RWPE1 (cell line): Measurements from ENCODE around the gene DARS1.
A peak's percentile ranks its signal among the peaks of the same experiment; 100 is the strongest.

ENCODE experiments used
- CTCF ChIA-PET: fragments of 350-600 bp; sonication (Branson Sonifier 250); formaldehyde crosslinking; extraction: SDS; loops from one replicate; lab custom pipeline; 2021; lab: Yijun Ruan, JAX
- POLR2A ChIA-PET: fragments of 400-600 bp; formaldehyde crosslinking; extraction: SDS; loops from one replicate; lab custom pipeline; 2020; ENCODE audit warnings: antibody characterized with exemption; ENCODE audit not compliant: low non-redundant PET; lab: Yijun Ruan, JAX
- DNase-seq: peaks from one replicate; pipeline ENCODE4 v3.0.0; 2012; ENCODE audit warnings: low spot score
- H3K27ac ChIP-seq: fragments of 450-650 bp; 2 replicates; pipeline ENCODE4 v1.5.1; 2017
- CTCF ChIP-seq: fragments of 450-650 bp; conservative IDR thresholded peaks from 2 replicates; pipeline ENCODE4 v1.5.1; 2017; ENCODE audit warnings: low read depth, mild to moderate bottlenecking

Gene DARS1

GRCh38 chr2:135947483-135947882 lies 37.9 kb downstream of the DARS1 start:
- POLR2A ChIA-PET: interaction anchor here (0.6 kb wide), 1 partner anchor 30 kb away, joined by 17 read pairs; no protein-coding TSS in a partner anchor
- CTCF ChIA-PET: no interaction called here
- peak overlapping the region; percentile 62; the same call in 1 of the 2 replicates for H3K27ac ChIP-seq
- no peak for TF ChIP-seq CTCF
- no peak for DNase-seq

- POLR2A ChIA-PET: no interaction called here
These were observed 39.9 kb downstream of the DARS1 start for GRCh38 chr2:135945526-135945925.

GRCh38 chr2:135944625-135945024 lies 40.8 kb downstream of the DARS1 start:
- TF ChIP-seq CTCF: no peak
- CTCF ChIA-PET: no interaction called here
- no peak overlapping the region for H3K27ac ChIP-seq
- POLR2A ChIA-PET: no interaction called here
- no peak for DNase-seq

More at GRCh38 chr2:135945526-135945925, 39.9 kb downstream of the DARS1 start:
- DNase-seq: no peak
- TF ChIP-seq CTCF: no peak
- CTCF ChIA-PET: no interaction called here
- H3K27ac ChIP-seq: no peak overlapping the region

GRCh38 chr2:135942936-135943688 lies 42.3 kb downstream of the DARS1 start:
- H3K27ac ChIP-seq: no peak overlapping the region
- no peak for DNase-seq
- ChIA-PET CTCF (interaction anchor here (0.6 kb wide), 1 partner anchor 1491 kb away, joined by 3 read pairs; no protein-coding TSS in a partner anchor), POLR2A (no interaction called here)
- TF ChIP-seq CTCF: no peak

- H3K27ac ChIP-seq: no peak overlapping the region
- ChIA-PET POLR2A (no interaction called here), CTCF (interaction anchor here (0.5 kb wide), 1 partner anchor 23 kb away, joined by 5 read pairs; no protein-coding TSS in a partner anchor)
- DNase-seq: no peak
- no peak for TF ChIP-seq CTCF
These were observed 48.9 kb downstream of the DARS1 start for GRCh38 chr2:135936524-135936923.

- ChIA-PET POLR2A (no interaction called here), CTCF (interaction anchor here (0.6 kb wide), 1 partner anchor 831 kb away, joined by 3 read pairs; no protein-coding TSS in a partner anchor)
- H3K27ac ChIP-seq: no peak overlapping the region
- no peak for TF ChIP-seq CTCF
- no peak for DNase-seq
These were observed 49.5 kb downstream of the DARS1 start for GRCh38 chr2:135935914-135936313.
